Chondrocyte (in vitro differentiated cells): ENCODE results near the gene OR5C1. TPM values are rescaled to one million over a fixed set of nuclear protein-coding genes. Genes with fewer than 3 reads are reported as not detected.

Experiments used
- DNase-seq: peaks from one replicate; pipeline ENCODE4 v3.0.0; 2021; ENCODE audit warnings: mixed read lengths, low spot score
- H3K27ac Mint-ChIP-seq: one replicate; pipeline ENCODE4 v1.8.0; 2021; ENCODE audit warnings: mild to moderate bottlenecking, moderate library complexity, mixed read lengths; ENCODE audit not compliant: unreplicated experiment
- H3K27me3 Mint-ChIP-seq: 2 replicates; pipeline ENCODE4 v1.8.0; 2021; ENCODE audit warnings: low read depth, mixed read lengths
- H3K36me3 Mint-ChIP-seq: 2 replicates; pipeline ENCODE4 v1.8.0; 2021; ENCODE audit warnings: low read depth, mixed read lengths
- H3K4me1 Mint-ChIP-seq: 2 replicates; pipeline ENCODE4 v1.8.0; 2021; ENCODE audit warnings: low read depth, mild to moderate bottlenecking, mixed read lengths
- H3K4me3 Mint-ChIP-seq: one replicate; pipeline ENCODE4 v1.8.0; 2021; ENCODE audit warnings: mild to moderate bottlenecking, moderate library complexity, mixed read lengths; ENCODE audit not compliant: unreplicated experiment
- H3K9me3 Mint-ChIP-seq: 2 replicates; pipeline ENCODE4 v1.8.0; 2021; ENCODE audit warnings: low read depth, mixed read lengths
- CTCF ChIP-seq: fragments of 200-600 bp; sonication (generic); IDR thresholded peaks from 2 replicates; pipeline ENCODE4 v1.5.0; 2021; ENCODE audit warnings: antibody characterized with exemption, mild to moderate bottlenecking, moderate library complexity
- total RNA-seq: library from RNA; stranded (reverse); gene quantifications from 3 replicates; pipeline ENCODE4 v1.2.1, GENCODE V29; 2021

OR5C1 gene
- total RNA-seq, 1 donor from 2014 or later: not detected

- Mint-ChIP-seq H3K4me3 (no peak overlapping the region), H3K27me3 (no peaks in the 10 kb centered on the region), H3K36me3 (peaks cover 6% of the 10 kb centered on the region), H3K27ac (no peak overlapping the region), H3K9me3 (peaks cover 7% of the 10 kb centered on the region), H3K4me1 (no peaks in the 10 kb centered on the region)
- no peak for DNase-seq
- TF ChIP-seq CTCF: peak; percentile 96
Measured at GRCh38 chr9:122810306-122810946, 21.7 kb downstream of the OR5C1 start.

- no peak for TF ChIP-seq CTCF
- Mint-ChIP-seq H3K27me3 (no peaks in the 10 kb centered on the region), H3K4me1 (no peaks in the 10 kb centered on the region), H3K4me3 (no peak overlapping the region), H3K9me3 (no peaks in the 10 kb centered on the region), H3K36me3 (peaks cover 14% of the 10 kb centered on the region), H3K27ac (no peak overlapping the region)
- no peak for DNase-seq
Measured at GRCh38 chr9:122812736-122813135, 24.0 kb downstream of the OR5C1 start.

- no peaks in the 10 kb centered on the region for H3K9me3 Mint-ChIP-seq
- H3K36me3 Mint-ChIP-seq: peaks cover 15% of the 10 kb centered on the region
- TF ChIP-seq CTCF: no peak
- no peak for DNase-seq
- H3K27ac Mint-ChIP-seq: no peak overlapping the region
- H3K27me3 Mint-ChIP-seq: no peaks in the 10 kb centered on the region
- no peak overlapping the region for H3K4me3 Mint-ChIP-seq
- peaks cover 3% of the 10 kb centered on the region for H3K4me1 Mint-ChIP-seq
Measured at GRCh38 chr9:122814545-122814944, 25.8 kb downstream of the OR5C1 start.

- DNase-seq: no peak
- peaks cover 13% of the 10 kb centered on the region for H3K4me1 Mint-ChIP-seq
- H3K36me3 Mint-ChIP-seq: peaks cover 21% of the 10 kb centered on the region
- TF ChIP-seq CTCF: no peak
- no peaks in the 10 kb centered on the region for H3K9me3 Mint-ChIP-seq
- H3K27ac Mint-ChIP-seq: no peak overlapping the region
- H3K4me3 Mint-ChIP-seq: no peak overlapping the region
- H3K27me3 Mint-ChIP-seq: no peaks in the 10 kb centered on the region
Measured at GRCh38 chr9:122815544-122815943, 26.8 kb downstream of the OR5C1 start.

- no peak for TF ChIP-seq CTCF
Measured at GRCh38 chr9:122816163-122816867, 27.6 kb downstream of the OR5C1 start.

More at GRCh38 chr9:122816163-122816867, 27.6 kb downstream of the OR5C1 start:
- Mint-ChIP-seq H3K9me3 (no peaks in the 10 kb centered on the region), H3K27me3 (no peaks in the 10 kb centered on the region), H3K4me1 (peaks cover 13% of the 10 kb centered on the region), H3K36me3 (peaks cover 22% of the 10 kb centered on the region), H3K4me3 (no peak overlapping the region), H3K27ac (no peak overlapping the region)
- no peak for DNase-seq
